K562 (cell line): ENCODE data around the gene GLYAT. TPM values are rescaled to one million over a fixed set of nuclear protein-coding genes. Genes with fewer than 3 reads are reported as not detected.

Source experiments
- CBFA2T2 ChIP-seq: fragments of 450-650 bp; conservative IDR thresholded peaks from 2 replicates; pipeline ENCODE4 v1.6.1; 2017; ENCODE audit warnings: mild to moderate bottlenecking
- CBX2 ChIP-seq: fragments of 200-600 bp; sonication (generic); IDR thresholded peaks from one replicate; pipeline ENCODE4 v1.6.1; 2012; ENCODE audit warnings: mild to moderate bottlenecking, low read length, inconsistent platforms; ENCODE audit not compliant: insufficient read depth, poor library complexity, severe bottlenecking
- CHAMP1 ChIP-seq: fragments of 450-650 bp; IDR thresholded peaks from 2 replicates; pipeline ENCODE4 v1.6.1; 2016; ENCODE audit warnings: mild to moderate bottlenecking
- FOXA3 ChIP-seq, 2 experiments: fragments of 450-650 bp in 1 of 2; sonication (generic) in 1 of 2; formaldehyde crosslinking; IDR thresholded peaks in 1 of 2; conservative IDR thresholded peaks in 1 of 2; 2 replicates each; pipeline versions ENCODE4 v1.4.0 to v1.8.0; 2020 to 2022; ENCODE audit warnings: mild to moderate bottlenecking in 2 of 2, missing genetic modification reagents in 1 of 2
- HMG20B ChIP-seq: fragments of 250-450 bp; sonication (Bioruptor Pico); IDR thresholded peaks from 2 replicates; pipeline ENCODE4 v1.5.0; 2021; ENCODE audit warnings: mild to moderate bottlenecking
- IRF2 ChIP-seq: sonication (generic); formaldehyde crosslinking; IDR thresholded peaks from 2 replicates; pipeline ENCODE4 v1.8.1; 2022; ENCODE audit warnings: mild to moderate bottlenecking, missing genetic modification reagents
- LCOR ChIP-seq: sonication (generic); formaldehyde crosslinking; IDR thresholded peaks from 2 replicates; pipeline ENCODE4 v1.8.0; 2022; ENCODE audit warnings: mild to moderate bottlenecking, missing genetic modification reagents
- NEUROD1 ChIP-seq: fragments of 150-350 bp; IDR thresholded peaks from 2 replicates; pipeline ENCODE4 v1.6.1; 2014; ENCODE audit warnings: borderline replicate concordance, low read length, low read depth; ENCODE audit not compliant: partially characterized antibody
- NR2C2 ChIP-seq, 2 experiments: fragments of 200-800 bp in 1 of 2; sonication (Bioruptor generic) in 1 of 2; sonication (generic) in 1 of 2; formaldehyde crosslinking in 1 of 2; IDR thresholded peaks; 2 replicates each; pipeline versions ENCODE4 v1.6.1 to v1.8.0; 2016 to 2022; ENCODE audit warnings: mild to moderate bottlenecking in 1 of 2, missing compliant biosample characterization in 1 of 2, missing genetic modification characterization in 1 of 2, missing genetic modification reagents in 1 of 2
- ZNF592 ChIP-seq: fragments of 450-650 bp; IDR thresholded peaks from 2 replicates; pipeline ENCODE4 v1.6.1; 2017; ENCODE audit warnings: antibody characterized with exemption, mild to moderate bottlenecking
- ZNF644 ChIP-seq: fragments of 200-800 bp; sonication (Bioruptor generic); IDR thresholded peaks from 2 replicates; pipeline ENCODE4 v1.6.1; 2016; ENCODE audit warnings: low read depth, missing genetic modification characterization, missing compliant biosample characterization
- polyA plus RNA-seq, 8 experiments: library from polyadenylated mRNA; depleted of rRNA in 4 of 8; stranded (reverse) in 5 of 8; unstranded in 3 of 8; fragments of >200 nt; fragmentation: Nextera tagmentation in 2 of 8; fragmentation: Illumina TruSeq in 1 of 8; extraction: Ambion mirVana in 2 of 8; extraction: Trizol in 1 of 8; gene quantifications; 2 replicates each; pipeline versions ENCODE4 v1.2.1 to v1.2.3, GENCODE V29; 2011 to 2014; ENCODE audit warnings: inconsistent platforms in 1 of 8, missing spikeins in 1 of 8
- total RNA-seq, 7 experiments: library from RNA; depleted of rRNA in 6 of 7; stranded (reverse); fragments of >200 nt in 6 of 7; fragmentation: Illumina TruSeq in 2 of 7; extraction: Trizol in 2 of 7; gene quantifications; 2 replicates each; pipeline versions ENCODE4 v1.2.1 to v1.2.3, GENCODE V29; 2011 to 2021; ENCODE audit warnings: low replicate concordance in 1 of 7
- TF ChIP-seq, protein P1 (sequence below), 2 experiments: fragments of 450-650 bp in 1 of 2; IDR thresholded peaks; 2 replicates each; pipeline ENCODE4 v1.6.1; 2011 to 2017; ENCODE audit warnings: low read depth in 2 of 2, antibody characterized with exemption in 1 of 2, borderline replicate concordance in 1 of 2, low read length in 1 of 2, mild to moderate bottlenecking in 1 of 2, mixed read lengths in 1 of 2; ENCODE audit not compliant: control insufficient read depth in 1 of 2
- TF ChIP-seq, protein P2 (sequence below): sonication (generic); formaldehyde crosslinking; IDR thresholded peaks from 2 replicates; pipeline ENCODE4 v1.8.1; 2023; ENCODE audit warnings: mild to moderate bottlenecking, missing genetic modification reagents, moderate library complexity

Gene GLYAT
- total and polyA plus RNA-seq, 9 of the 15 experiments (the other 6 are each of a cell fraction or from before 2014, with no cell fraction given): not detected

- TF ChIP-seq NR2C2 (CRISPR knock-in tag; IDR thresholded peaks at IDR 0.05): no peak
- peak; percentile 73 for TF ChIP-seq NR2C2 (tag; IDR thresholded peaks at IDR 0.05)
- TF ChIP-seq HMG20B (CRISPR knock-in tag): 0 out of 2 replicates have a peak, but pooled peaks have one; percentile 45
- TF ChIP-seq FOXA3 (CRISPR knock-in tag; conservative IDR thresholded peaks at IDR 0.05 in 1 of 2, IDR thresholded peaks at IDR 0.05 in 1 of 2): peak; percentile 88 to 92
- TF ChIP-seq CBFA2T2: 0 out of 2 replicates have a peak, but pooled peaks have one; percentile 21
- peak; percentile 92 for TF ChIP-seq ZNF644 (tag)
- no peak for TF ChIP-seq CBX2
- peak; percentile 71; the same call in 1 of the 2 replicates for TF ChIP-seq LCOR (CRISPR knock-in tag)
- peak; percentile 88; the same call in 1 of the 2 replicates for TF ChIP-seq ZNF592
- peak; percentile 81 for TF ChIP-seq CHAMP1
- TF ChIP-seq, protein P1, sequence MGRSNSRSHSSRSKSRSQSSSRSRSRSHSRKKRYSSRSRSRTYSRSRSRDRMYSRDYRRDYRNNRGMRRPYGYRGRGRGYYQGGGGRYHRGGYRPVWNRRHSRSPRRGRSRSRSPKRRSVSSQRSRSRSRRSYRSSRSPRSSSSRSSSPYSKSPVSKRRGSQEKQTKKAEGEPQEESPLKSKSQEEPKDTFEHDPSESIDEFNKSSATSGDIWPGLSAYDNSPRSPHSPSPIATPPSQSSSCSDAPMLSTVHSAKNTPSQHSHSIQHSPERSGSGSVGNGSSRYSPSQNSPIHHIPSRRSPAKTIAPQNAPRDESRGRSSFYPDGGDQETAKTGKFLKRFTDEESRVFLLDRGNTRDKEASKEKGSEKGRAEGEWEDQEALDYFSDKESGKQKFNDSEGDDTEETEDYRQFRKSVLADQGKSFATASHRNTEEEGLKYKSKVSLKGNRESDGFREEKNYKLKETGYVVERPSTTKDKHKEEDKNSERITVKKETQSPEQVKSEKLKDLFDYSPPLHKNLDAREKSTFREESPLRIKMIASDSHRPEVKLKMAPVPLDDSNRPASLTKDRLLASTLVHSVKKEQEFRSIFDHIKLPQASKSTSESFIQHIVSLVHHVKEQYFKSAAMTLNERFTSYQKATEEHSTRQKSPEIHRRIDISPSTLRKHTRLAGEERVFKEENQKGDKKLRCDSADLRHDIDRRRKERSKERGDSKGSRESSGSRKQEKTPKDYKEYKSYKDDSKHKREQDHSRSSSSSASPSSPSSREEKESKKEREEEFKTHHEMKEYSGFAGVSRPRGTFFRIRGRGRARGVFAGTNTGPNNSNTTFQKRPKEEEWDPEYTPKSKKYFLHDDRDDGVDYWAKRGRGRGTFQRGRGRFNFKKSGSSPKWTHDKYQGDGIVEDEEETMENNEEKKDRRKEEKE (IDR thresholded peaks at IDR 0.05; ENCODE audit: borderline replicate concordance in 1 of 2, control insufficient read depth in 1 of 2, low read depth in 2 of 2, low read length in 1 of 2): 0 out of 4 replicates have a peak, but pooled peaks of 1 of the 2 experiments have one; percentile 68
- TF ChIP-seq NEUROD1: peak; percentile 58
- TF ChIP-seq, protein P2, sequence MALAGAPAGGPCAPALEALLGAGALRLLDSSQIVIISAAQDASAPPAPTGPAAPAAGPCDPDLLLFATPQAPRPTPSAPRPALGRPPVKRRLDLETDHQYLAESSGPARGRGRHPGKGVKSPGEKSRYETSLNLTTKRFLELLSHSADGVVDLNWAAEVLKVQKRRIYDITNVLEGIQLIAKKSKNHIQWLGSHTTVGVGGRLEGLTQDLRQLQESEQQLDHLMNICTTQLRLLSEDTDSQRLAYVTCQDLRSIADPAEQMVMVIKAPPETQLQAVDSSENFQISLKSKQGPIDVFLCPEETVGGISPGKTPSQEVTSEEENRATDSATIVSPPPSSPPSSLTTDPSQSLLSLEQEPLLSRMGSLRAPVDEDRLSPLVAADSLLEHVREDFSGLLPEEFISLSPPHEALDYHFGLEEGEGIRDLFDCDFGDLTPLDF (CRISPR knock-in tag): no peak
- TF ChIP-seq IRF2 (CRISPR knock-in tag): no peak
Observed at GRCh38 chr11:58770627-58771457, 39.1 kb upstream of the GLYAT start (continued).
